Skin of body (tissue), 2 donors: ENCODE measurements around the gene MGMT. TPM values are rescaled to one million over a fixed set of nuclear protein-coding genes. Genes with fewer than 3 reads are reported as not detected.
A peak's percentile ranks its signal among the peaks of the same experiment; 100 is the strongest.
"Not testable (repeated sequence)": the region's sequence is repeated elsewhere in the genome, so short reads cannot be mapped to it uniquely, and the experiment has no call there.

Experiments
- DNase-seq: peaks from one replicate; lab custom pipeline; 2025; lab: John Stamatoyannopoulos, UW
- total RNA-seq: library from RNA; depleted of rRNA; stranded (reverse); fragments of >200 nt; gene quantifications from one replicate; pipeline ENCODE4 v1.2.3, GENCODE V29; 2014

Gene MGMT
- total RNA-seq: 25.4 TPM

- DNase-seq: peak; percentile 79
Observed at GRCh38 chr10:129466703-129467358, at the start of gene MGMT. Gene MGMT (plus strand): TSS chr10:129467241.

- DNase-seq: peak; percentile 45
Observed at GRCh38 chr10:129417870-129418269, 49.2 kb upstream of the MGMT start.

GRCh38 chr10:129418496-129419225 lies 48.4 kb upstream of the MGMT start:
- no peak for DNase-seq

- no peak for DNase-seq
Observed at GRCh38 chr10:129419397-129419796, 47.6 kb upstream of the MGMT start.

- DNase-seq: no peak
Observed at GRCh38 chr10:129421399-129422010, 45.5 kb upstream of the MGMT start.

GRCh38 chr10:129424978-129425377 lies 42.1 kb upstream of the MGMT start:
- DNase-seq: no peak

- no peak for DNase-seq
Observed at GRCh38 chr10:129426606-129427005, 40.4 kb upstream of the MGMT start.

- no peak for DNase-seq
Observed at GRCh38 chr10:129433266-129433665, 33.8 kb upstream of the MGMT start.

GRCh38 chr10:129435724-129436123 lies 31.3 kb upstream of the MGMT start:
- DNase-seq: not testable (repeated sequence)

- no peak for DNase-seq
Observed at GRCh38 chr10:129438024-129438423, 29.0 kb upstream of the MGMT start.

GRCh38 chr10:129440247-129440646 lies 26.8 kb upstream of the MGMT start:
- no peak for DNase-seq

- DNase-seq: no peak
Observed at GRCh38 chr10:129440722-129441316, 26.2 kb upstream of the MGMT start.

GRCh38 chr10:129441372-129442009 lies 25.6 kb upstream of the MGMT start:
- DNase-seq: no peak

GRCh38 chr10:129442866-129443265 lies 24.2 kb upstream of the MGMT start:
- DNase-seq: no peak

GRCh38 chr10:129444359-129444758 lies 22.7 kb upstream of the MGMT start:
- no peak for DNase-seq

GRCh38 chr10:129445436-129446182 lies 21.4 kb upstream of the MGMT start:
- no peak for DNase-seq

- DNase-seq: no peak
Observed at GRCh38 chr10:129446183-129446581, 20.9 kb upstream of the MGMT start.

- DNase-seq: no peak
Observed at GRCh38 chr10:129447486-129447885, 19.6 kb upstream of the MGMT start.

GRCh38 chr10:129448086-129448485 lies 19.0 kb upstream of the MGMT start:
- peak; percentile 15 for DNase-seq

- DNase-seq: no peak
Observed at GRCh38 chr10:129448539-129448938, 18.5 kb upstream of the MGMT start.

GRCh38 chr10:129449893-129450292 lies 17.1 kb upstream of the MGMT start:
- DNase-seq: no peak
